NCI-H128 (cell line): Measurements from ENCODE around the gene PLA2G4D.

ENCODE experiments used
- DNase-seq: peaks from one replicate; lab custom pipeline; 2025; ENCODE audit not compliant: unreplicated experiment; lab: John Stamatoyannopoulos, UW

Gene PLA2G4D

GRCh38 chr15:42031198-42031915 is 63.0 kb downstream of the PLA2G4D start:
- DNase-seq = no peak

- DNase-seq = no peak
Measured at GRCh38 chr15:42027521-42027920, 66.8 kb downstream of the PLA2G4D start.

GRCh38 chr15:42024303-42024702 is 70.1 kb downstream of the PLA2G4D start:
- no peak for DNase-seq

- no peak for DNase-seq
Measured at GRCh38 chr15:42021593-42021992, 72.8 kb downstream of the PLA2G4D start.

GRCh38 chr15:42020713-42021273 is 73.6 kb downstream of the PLA2G4D start, which contains the start of gene PLA2G4E:
PLA2G4E (minus strand) TSS chr15:42021042; CDS start chr15:42021030, 12 bp downstream.
- no peak for DNase-seq

GRCh38 chr15:42018306-42019224 is 75.8 kb downstream of the PLA2G4D start:
- DNase-seq = no peak
